ENCODE results near the gene PRKAR2B. TPM values are rescaled to one million over a fixed set of nuclear protein-coding genes. Genes with fewer than 3 reads are reported as not detected.

Gene PRKAR2B
- total and polyA plus RNA-seq, 2 experiments from 2014 or later: 48.8 to 50.6 TPM

- H3K27me3 Mint-ChIP-seq (ENCODE audit: insufficient read depth, low read depth, poor library complexity): peaks cover 2% of the 10 kb centered on the region
- H4K20me1 ChIP-seq (replicated peaks; ENCODE audit: insufficient read depth): no peaks in the 10 kb centered on the region; the same call in 1 of the 2 replicates
- peaks cover 13% of the 10 kb centered on the region for H3K4me1 Mint-ChIP-seq
- DNase-seq (ENCODE audit: low spot score) (no peak), ATAC-seq (no peak)
- 0 out of 3 replicates have a peak, but pooled peaks cover 3% of the 10 kb centered on the region for H3K9me3 Mint-ChIP-seq
- no peak overlapping the region for H3K4me3 Mint-ChIP-seq
- no peak overlapping the region for H3K27ac Mint-ChIP-seq
- no peak overlapping the region for H3K4me3 ChIP-seq
- H3K4me2 ChIP-seq: no peak overlapping the region
- no peaks in the 10 kb centered on the region for H3K27me3 ChIP-seq (ENCODE audit: insufficient read depth)
- H3K36me3 Mint-ChIP-seq (ENCODE audit: low read depth): peaks cover 2% of the 10 kb centered on the region; the same call in 1 of the 3 replicates
- H3K36me3 ChIP-seq (ENCODE audit: insufficient read depth): no peaks in the 10 kb centered on the region
- H2AFZ ChIP-seq: 0 out of 2 replicates have a peak overlapping the region, but pooled peaks have one; percentile 8
- H3K4me1 ChIP-seq (ENCODE audit: insufficient read depth): peaks cover 9% of the 10 kb centered on the region; the same call in 1 of the 2 replicates
- no peaks in the 10 kb centered on the region for H3F3A ChIP-seq (replicated peaks; ENCODE audit: low read depth)
- H3K27ac ChIP-seq (ENCODE audit: low read depth): no peak overlapping the region
- no peaks in the 10 kb centered on the region for H3K79me2 ChIP-seq (replicated peaks; ENCODE audit: insufficient read depth)
- no peaks in the 10 kb centered on the region; the same call in 1 of the 2 replicates for H3K9me2 ChIP-seq (ENCODE audit: insufficient read depth)
- TF ChIP-seq NANOG (IDR thresholded peaks at IDR 0.05; ENCODE audit: borderline replicate concordance) (no peak), EZH2phosphoT487 (IDR thresholded peaks at IDR 0.05; ENCODE audit: unreplicated experiment) (no peak), ZNF114 (CRISPR knock-in tag; IDR thresholded peaks at IDR 0.05) (no peak)
Observed at GRCh38 chr7:107023522-107024151, 20.9 kb upstream of the PRKAR2B start.

- no peak for ATAC-seq
- 0 out of 3 replicates have a peak, but pooled peaks cover 3% of the 10 kb centered on the region for H3K9me3 Mint-ChIP-seq
- Histone ChIP-seq H3K4me3 (no peak overlapping the region), H2AFZ (peak overlapping the region; percentile 8; the same call in 1 of the 2 replicates), H3K4me2 (no peak overlapping the region), H3K79me2 (replicated peaks; ENCODE audit: insufficient read depth) (no peaks in the 10 kb centered on the region), H3K4me1 (ENCODE audit: insufficient read depth) (peaks cover 8% of the 10 kb centered on the region; the same call in 1 of the 2 replicates), H3K27ac (ENCODE audit: low read depth) (no peak overlapping the region), H3K27me3 (ENCODE audit: insufficient read depth) (no peaks in the 10 kb centered on the region), H3K36me3 (ENCODE audit: insufficient read depth) (no peaks in the 10 kb centered on the region), H4K20me1 (replicated peaks; ENCODE audit: insufficient read depth) (no peaks in the 10 kb centered on the region), H3K9me2 (ENCODE audit: insufficient read depth) (no peaks in the 10 kb centered on the region; the same call in 1 of the 2 replicates), H3F3A (replicated peaks; ENCODE audit: low read depth) (no peaks in the 10 kb centered on the region)
- TF ChIP-seq STAT1 (IDR thresholded peaks at IDR 0.05; ENCODE audit: unreplicated experiment) (no peak), EZH2phosphoT487 (IDR thresholded peaks at IDR 0.05; ENCODE audit: unreplicated experiment) (no peak), ZNF331 (CRISPR knock-in tag; IDR thresholded peaks at IDR 0.05; ENCODE audit: low read depth) (no peak), ETS1 (IDR thresholded peaks at IDR 0.05) (no peak), ZNF114 (CRISPR knock-in tag; IDR thresholded peaks at IDR 0.05) (no peak), CTCF (conservative IDR thresholded peaks at IDR 0.05; ENCODE audit: low read depth in 2 of 2) (no peak), JUNB (IDR thresholded peaks at IDR 0.05; ENCODE audit: unreplicated experiment) (no peak), REST (IDR thresholded peaks at IDR 0.05; ENCODE audit: unreplicated experiment) (no peak)
- no peak overlapping the region for H3K27ac Mint-ChIP-seq
- H3K4me1 Mint-ChIP-seq: peaks cover 9% of the 10 kb centered on the region
- peaks cover 2% of the 10 kb centered on the region; the same call in 1 of the 3 replicates for H3K36me3 Mint-ChIP-seq (ENCODE audit: low read depth)
- no peak for DNase-seq (ENCODE audit: low spot score)
- H3K4me3 Mint-ChIP-seq: no peak overlapping the region
- H3K27me3 Mint-ChIP-seq (ENCODE audit: insufficient read depth, low read depth, poor library complexity): peaks cover 2% of the 10 kb centered on the region
Observed at GRCh38 chr7:107024906-107025305, 19.6 kb upstream of the PRKAR2B start.

All from GM23338 (cell line).